ENCODE results near the gene CCDC81.

The CCDC81 gene

GRCh38 chr11:86418106-86418505 is 43.4 kb downstream of the CCDC81 start:
- no peak overlapping the region for H3K27ac ChIP-seq (ENCODE audit: low read length)
- H3K79me2 ChIP-seq (ENCODE audit: low read length) = no peaks in the 10 kb centered on the region
- no peak overlapping the region for H3K4me3 ChIP-seq (ENCODE audit: low read length)
- no peak overlapping the region for H2AFZ ChIP-seq (ENCODE audit: low read depth, low read length)
- H4K20me1 ChIP-seq (ENCODE audit: insufficient read depth, low read length) = no peaks in the 10 kb centered on the region
- no peaks in the 10 kb centered on the region for H3K27me3 ChIP-seq (ENCODE audit: low read depth, low read length)
- no peak overlapping the region for H3K9ac ChIP-seq (ENCODE audit: low read length)
- H3K4me1 ChIP-seq (ENCODE audit: low read length) = peaks cover 17% of the 10 kb centered on the region
- no peaks in the 10 kb centered on the region for H3K9me3 ChIP-seq (ENCODE audit: insufficient read depth, low read length)
- TF ChIP-seq EZH2phosphoT487 (IDR thresholded peaks at IDR 0.05; ENCODE audit: low read depth) (no peak), CTCF (IDR thresholded peaks at IDR 0.05; ENCODE audit: low read depth, low read length) (no peak)
- 0 out of 2 replicates have a peak overlapping the region, but pooled peaks have one; percentile 3 for H3K4me2 ChIP-seq (ENCODE audit: low read length)
- H3K36me3 ChIP-seq (replicated peaks; ENCODE audit: low read depth, low read length) = no peaks in the 10 kb centered on the region

DNA sequence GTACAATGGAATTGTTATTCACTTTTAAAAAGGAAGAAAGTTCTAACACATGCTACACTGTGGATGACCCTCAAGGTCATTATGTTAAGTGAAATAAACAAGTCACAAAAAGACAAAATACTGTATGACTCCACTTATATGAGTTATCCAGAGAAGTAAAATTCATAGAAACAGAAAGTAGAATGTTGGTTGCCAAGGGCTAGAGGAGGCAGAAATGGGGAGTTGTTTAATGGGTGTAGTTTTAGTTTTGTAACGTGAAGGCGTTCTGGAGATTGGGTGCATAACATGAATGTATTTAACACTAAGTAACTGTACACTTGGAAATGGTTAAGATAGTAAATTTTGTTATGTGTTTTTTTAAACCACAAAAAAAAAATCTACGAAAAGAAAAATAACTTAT is 43.8 kb downstream of the CCDC81 start:
- Histone ChIP-seq H3K27ac (ENCODE audit: low read length) (no peak overlapping the region), H3K4me3 (ENCODE audit: low read length) (no peak overlapping the region), H4K20me1 (ENCODE audit: insufficient read depth, low read length) (no peaks in the 10 kb centered on the region), H3K4me1 (ENCODE audit: low read length) (peaks cover 17% of the 10 kb centered on the region), H3K36me3 (replicated peaks; ENCODE audit: low read depth, low read length) (no peaks in the 10 kb centered on the region), H3K27me3 (ENCODE audit: low read depth, low read length) (no peaks in the 10 kb centered on the region), H3K79me2 (ENCODE audit: low read length) (no peaks in the 10 kb centered on the region), H2AFZ (ENCODE audit: low read depth, low read length) (no peak overlapping the region), H3K9ac (ENCODE audit: low read length) (no peak overlapping the region), H3K4me2 (ENCODE audit: low read length) (0 out of 2 replicates have a peak overlapping the region, but pooled peaks have one; percentile 3), H3K9me3 (ENCODE audit: insufficient read depth, low read length) (no peaks in the 10 kb centered on the region)
- TF ChIP-seq EZH2phosphoT487 (IDR thresholded peaks at IDR 0.05; ENCODE audit: low read depth) (no peak), CTCF (IDR thresholded peaks at IDR 0.05; ENCODE audit: low read depth, low read length) (no peak)

GRCh38 chr11:86418917-86419316 is 44.2 kb downstream of the CCDC81 start:
- Histone ChIP-seq H3K4me2 (ENCODE audit: low read length) (no peak overlapping the region), H3K27ac (ENCODE audit: low read length) (no peak overlapping the region), H4K20me1 (ENCODE audit: insufficient read depth, low read length) (no peaks in the 10 kb centered on the region), H3K4me1 (ENCODE audit: low read length) (peaks cover 17% of the 10 kb centered on the region), H3K9ac (ENCODE audit: low read length) (no peak overlapping the region), H3K79me2 (ENCODE audit: low read length) (no peaks in the 10 kb centered on the region), H3K4me3 (ENCODE audit: low read length) (no peak overlapping the region), H3K27me3 (ENCODE audit: low read depth, low read length) (no peaks in the 10 kb centered on the region), H3K36me3 (replicated peaks; ENCODE audit: low read depth, low read length) (no peaks in the 10 kb centered on the region), H2AFZ (ENCODE audit: low read depth, low read length) (no peak overlapping the region), H3K9me3 (ENCODE audit: insufficient read depth, low read length) (no peaks in the 10 kb centered on the region)
- TF ChIP-seq CTCF (IDR thresholded peaks at IDR 0.05; ENCODE audit: low read depth, low read length) (peak; percentile 71), EZH2phosphoT487 (IDR thresholded peaks at IDR 0.05; ENCODE audit: low read depth) (no peak)

DNA sequence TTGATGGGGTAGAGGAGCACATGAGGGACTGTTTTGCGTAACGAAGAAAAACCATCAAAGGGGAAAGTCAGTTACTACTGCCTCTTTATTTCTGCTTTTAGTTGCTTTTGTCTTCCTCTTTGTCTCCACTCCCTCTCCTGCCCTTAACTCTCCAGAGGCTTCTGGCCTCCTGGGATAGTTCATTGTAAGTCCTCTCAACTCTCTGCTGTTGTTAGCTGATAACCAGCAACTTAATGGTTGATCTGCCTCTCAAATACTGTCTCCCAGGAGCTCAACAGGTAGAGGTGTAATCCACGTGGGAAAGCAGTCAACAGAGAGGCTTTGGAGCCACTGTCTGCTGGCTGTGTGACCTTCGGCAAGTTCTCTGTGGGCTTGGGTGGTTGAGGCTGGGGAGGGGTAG is 47.3 kb downstream of the CCDC81 start:
- Histone ChIP-seq H3K4me1 (ENCODE audit: low read length) (peaks cover 8% of the 10 kb centered on the region), H3K4me2 (ENCODE audit: low read length) (no peak overlapping the region), H3K27ac (ENCODE audit: low read length) (no peak overlapping the region), H3K9me3 (ENCODE audit: insufficient read depth, low read length) (no peaks in the 10 kb centered on the region), H3K36me3 (replicated peaks; ENCODE audit: low read depth, low read length) (no peaks in the 10 kb centered on the region), H3K4me3 (ENCODE audit: low read length) (no peak overlapping the region), H3K27me3 (ENCODE audit: low read depth, low read length) (no peaks in the 10 kb centered on the region), H4K20me1 (ENCODE audit: insufficient read depth, low read length) (no peaks in the 10 kb centered on the region), H3K79me2 (ENCODE audit: low read length) (no peaks in the 10 kb centered on the region), H2AFZ (ENCODE audit: low read depth, low read length) (no peak overlapping the region), H3K9ac (ENCODE audit: low read length) (no peak overlapping the region)
- TF ChIP-seq EZH2phosphoT487 (IDR thresholded peaks at IDR 0.05; ENCODE audit: low read depth) = no peak
- TF ChIP-seq CTCF (IDR thresholded peaks at IDR 0.05; ENCODE audit: low read depth, low read length) = no peak

Measured in OCI-LY3 (cell line).